G401.6 (cell line): ENCODE results near the gene CEP78.
"Not testable (repeated sequence)": the region's sequence is repeated elsewhere in the genome, so short reads cannot be mapped to it uniquely, and the experiment has no call there.

Experiments
- FAIRE-seq: peaks from 2 replicates; lab custom pipeline; 2012; peaks lifted over from hg19 to GRCh38; lab: Jason Lieb, UNC

Gene CEP78

GRCh38 chr9:78235256-78235761 is 566 bp upstream of the CEP78 start:
- no peak for FAIRE-seq

DNA sequence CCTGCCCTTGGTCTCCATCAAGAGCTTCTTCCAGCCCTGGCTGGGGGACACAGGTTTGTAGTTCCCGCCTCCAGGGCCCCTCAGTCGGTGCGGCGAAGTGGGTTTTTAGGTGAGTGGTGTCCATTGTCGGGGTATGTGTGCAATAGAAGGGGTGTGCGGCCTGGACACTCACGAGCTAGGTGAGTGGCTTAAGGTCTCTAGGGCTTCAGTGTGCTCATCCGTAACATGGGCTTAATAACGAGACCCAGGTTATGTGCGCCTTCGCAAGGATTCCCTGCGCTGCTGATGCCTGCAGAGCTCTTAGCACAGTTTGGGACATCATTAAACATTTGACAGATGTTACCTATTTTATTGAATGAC is 656 bp downstream of the CEP78 start:
- no peak for FAIRE-seq

DNA sequence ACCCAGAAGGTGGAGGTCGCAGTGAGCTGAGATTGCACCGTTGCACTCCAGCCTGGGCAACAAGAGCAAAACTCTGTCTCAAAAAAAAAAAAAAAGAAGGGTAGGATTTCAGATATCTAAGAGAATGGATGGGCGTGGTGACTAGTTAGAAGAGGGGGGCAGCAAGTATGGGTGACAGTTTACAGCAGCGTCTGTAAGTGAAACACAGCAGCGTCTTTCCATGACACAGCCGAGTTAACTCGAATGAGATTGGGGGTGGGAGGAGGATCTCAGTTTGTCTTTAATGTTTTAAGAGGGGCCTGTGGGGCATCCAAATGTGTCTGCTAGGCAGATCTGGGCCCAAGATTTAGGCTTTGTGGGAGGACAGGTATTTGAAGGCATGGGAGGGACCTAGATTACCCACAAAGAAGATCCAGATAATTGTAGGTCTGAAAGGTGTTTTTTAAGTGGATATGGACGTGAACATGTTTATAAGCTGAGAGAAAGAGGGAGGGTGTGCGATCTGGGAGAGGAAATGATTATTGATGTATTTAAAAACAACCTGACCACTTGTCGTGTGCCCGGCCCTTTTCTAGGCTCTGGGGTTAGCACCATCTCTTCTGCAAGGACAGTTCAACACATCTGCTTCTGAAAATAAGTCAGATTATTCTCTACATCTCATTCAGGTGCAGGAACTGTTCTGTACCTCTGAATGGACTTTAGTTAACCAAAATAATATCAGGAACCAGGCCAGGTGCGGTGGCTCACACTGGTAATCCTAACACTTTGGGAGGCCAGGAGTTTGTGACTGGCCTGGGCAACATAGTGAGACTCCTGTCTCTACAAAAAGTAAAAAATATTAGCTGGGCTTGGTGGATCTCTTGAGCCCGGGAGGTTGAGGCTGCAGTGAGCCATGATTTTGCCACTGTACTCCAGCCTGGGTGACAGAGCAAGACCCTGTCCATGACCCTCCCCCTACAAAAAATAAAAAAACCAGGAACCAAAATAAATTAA is 2.5 kb downstream of the CEP78 start:
- FAIRE-seq, result no peak

DNA sequence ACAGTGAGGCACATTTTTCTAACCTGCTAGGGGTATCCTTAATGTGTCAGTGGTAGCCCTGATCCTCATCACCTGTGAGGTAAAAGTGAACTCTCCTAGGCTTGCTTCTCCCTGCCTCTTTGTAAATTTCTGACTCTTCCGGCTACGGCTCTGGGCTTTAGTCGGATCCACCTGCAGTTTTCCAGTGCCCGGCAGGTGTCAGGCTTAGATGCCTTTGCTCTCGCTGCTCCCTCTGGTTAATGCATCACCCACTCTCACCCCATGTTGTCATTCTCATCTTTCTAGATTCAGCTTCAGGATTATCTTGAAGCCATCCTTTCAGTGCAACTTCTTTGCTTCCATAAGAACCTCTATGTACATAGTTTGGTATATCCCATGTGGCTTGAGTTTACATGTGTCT is 3.6 kb downstream of the CEP78 start:
- FAIRE-seq, result no peak

GRCh38 chr9:78242041-78242440 is 6.2 kb downstream of the CEP78 start:
- no peak for FAIRE-seq

DNA sequence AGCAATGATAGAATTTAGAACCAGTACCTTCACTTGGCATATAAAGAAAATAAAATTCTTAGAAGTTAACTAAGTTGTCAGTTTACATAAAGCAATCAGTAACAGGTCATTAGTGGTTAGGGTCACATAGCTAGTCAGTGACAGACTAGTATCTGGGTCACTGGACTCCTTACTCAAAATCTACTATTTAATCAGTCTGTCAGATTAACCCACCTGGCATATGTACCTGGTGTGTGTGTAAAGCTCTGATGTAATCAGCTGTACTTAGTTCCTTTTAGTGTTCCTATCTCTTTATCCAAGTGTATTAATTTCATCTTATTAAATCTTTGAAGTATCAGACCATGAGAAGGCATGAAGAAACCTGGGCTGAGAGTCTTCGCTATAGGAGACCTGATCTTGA is 7.3 kb downstream of the CEP78 start:
- FAIRE-seq, result no peak

GRCh38 chr9:78245401-78245800 is 9.5 kb downstream of the CEP78 start:
- FAIRE-seq, result peak; percentile 59

GRCh38 chr9:78248635-78249034 is 12.8 kb downstream of the CEP78 start:
- no peak for FAIRE-seq

- peak; percentile 66 for FAIRE-seq
Observed at GRCh38 chr9:78249542-78249941, 13.7 kb downstream of the CEP78 start.

DNA sequence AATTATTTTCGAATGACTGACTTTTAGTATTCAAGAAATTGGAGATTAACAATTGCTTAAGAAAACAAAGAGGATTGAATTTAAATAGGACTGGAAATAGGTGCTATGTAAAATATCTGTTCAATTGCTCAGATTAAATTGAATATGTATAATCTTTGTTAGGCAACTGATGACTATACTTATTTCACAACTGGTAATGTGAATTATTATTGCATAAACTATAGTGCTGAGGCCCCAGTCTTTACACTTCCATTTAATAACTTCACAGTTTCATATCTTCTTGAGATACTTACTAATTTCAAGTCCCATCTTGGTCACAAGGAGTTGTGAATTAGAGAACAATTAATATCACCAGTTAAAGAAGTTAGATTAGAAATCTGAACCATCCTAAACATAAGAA is 16.7 kb downstream of the CEP78 start:
- FAIRE-seq, result peak; percentile 62

DNA sequence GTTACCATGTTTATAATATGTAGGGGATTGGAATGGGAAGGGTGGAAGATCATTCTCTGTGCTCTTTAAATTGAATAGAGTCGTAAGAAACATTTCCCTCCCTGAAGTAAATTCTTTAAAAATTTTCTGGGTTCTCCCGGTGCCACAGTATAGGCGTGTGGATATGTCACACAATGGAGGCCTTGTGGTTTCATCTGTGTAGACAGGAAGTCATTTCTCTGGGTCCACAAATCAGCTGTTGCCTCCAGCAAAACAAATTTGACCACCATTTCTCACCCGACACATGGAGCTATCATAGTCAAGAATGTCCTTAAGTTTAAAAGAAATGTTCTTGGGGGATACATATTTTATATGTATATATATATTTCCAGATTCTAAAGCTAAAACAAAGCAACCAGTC is 17.4 kb downstream of the CEP78 start:
- FAIRE-seq, result no peak

DNA sequence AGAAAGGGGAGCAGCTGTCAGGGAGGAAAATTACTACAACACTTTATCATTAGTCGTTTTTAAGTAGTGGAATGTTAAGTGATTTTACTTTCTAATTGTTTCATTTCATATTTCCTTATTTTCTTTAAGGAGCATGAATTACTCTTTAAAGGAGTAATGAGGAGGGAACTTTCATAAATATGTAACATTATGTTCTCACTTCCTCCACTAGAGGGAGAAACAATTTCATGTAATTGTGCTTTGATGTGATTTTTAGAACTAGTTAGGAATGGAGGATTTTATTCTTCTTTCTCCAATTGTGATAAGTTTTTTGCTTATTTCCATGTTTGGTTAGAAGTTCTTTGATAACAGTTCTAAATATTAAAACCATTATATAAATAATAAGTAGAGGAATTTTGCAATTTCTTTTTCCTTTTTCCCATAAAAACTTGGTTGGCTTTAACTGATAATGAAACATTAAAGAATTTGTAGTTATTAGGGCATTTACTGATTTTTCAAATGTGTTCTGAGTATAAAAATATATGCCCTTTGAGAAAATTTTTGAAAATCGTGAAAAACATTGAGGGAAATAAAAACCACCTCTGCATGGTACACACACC is 25.6 kb downstream of the CEP78 start:
- peak; percentile 98 for FAIRE-seq

DNA sequence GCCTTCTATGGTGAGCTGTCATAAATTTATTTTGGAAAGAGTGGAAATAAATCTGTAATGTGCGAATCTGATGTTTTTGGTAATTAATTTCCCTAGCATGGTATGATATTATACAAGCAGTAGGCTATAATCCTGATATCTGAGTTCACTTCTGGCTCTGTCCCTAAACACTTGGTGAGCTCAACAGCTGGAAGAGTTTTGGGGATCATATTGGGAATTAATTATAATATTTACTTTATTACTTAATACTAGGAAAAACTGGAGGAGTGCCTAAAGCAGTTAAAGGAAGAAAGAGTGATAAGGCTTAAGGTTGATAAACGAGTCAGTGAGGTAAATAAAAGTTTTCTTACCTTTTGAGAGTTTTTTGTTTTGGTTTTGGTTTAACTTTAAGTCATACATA is 26.8 kb downstream of the CEP78 start:
- FAIRE-seq, result no peak

GRCh38 chr9:78267889-78268288 is 32.0 kb downstream of the CEP78 start:
- FAIRE-seq, result no peak

DNA sequence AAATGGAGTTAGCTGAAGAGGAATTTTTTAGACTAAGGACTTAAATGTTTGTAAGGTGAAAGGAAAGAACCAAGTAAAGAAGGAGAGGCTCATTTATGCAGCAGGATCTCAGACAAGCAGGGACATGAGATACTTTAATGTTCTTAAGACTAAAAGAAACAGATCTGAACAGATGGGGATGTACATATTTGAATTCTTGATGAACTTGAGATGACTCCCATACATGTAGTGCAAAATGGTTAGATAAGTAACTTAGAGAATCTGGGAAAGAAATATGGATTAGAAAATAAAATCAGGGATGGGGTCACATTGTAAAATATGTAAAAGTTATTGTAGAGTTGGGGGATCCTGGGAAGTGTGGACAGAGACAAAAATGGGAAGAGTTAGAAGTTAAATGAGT is 33.9 kb downstream of the CEP78 start:
- no peak for FAIRE-seq

DNA sequence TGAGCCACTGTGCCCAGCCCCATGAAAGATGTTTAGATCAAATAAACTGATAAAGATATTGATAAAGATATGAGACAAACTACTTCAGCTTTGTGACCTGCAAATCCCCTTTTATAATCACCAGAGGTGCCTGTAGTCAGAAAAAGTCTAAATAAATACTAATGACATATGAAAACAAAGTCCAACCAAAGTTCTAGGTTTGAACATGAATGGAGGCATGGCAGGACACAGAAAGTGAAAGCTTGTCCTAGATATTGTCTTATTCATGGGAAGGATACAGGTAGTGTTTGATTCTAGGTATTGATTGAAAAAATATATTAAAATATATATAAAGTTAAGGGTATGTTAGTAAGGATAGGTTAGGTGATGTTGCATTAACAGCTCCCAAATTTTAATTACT is 36.4 kb downstream of the CEP78 start:
- FAIRE-seq, result no peak

DNA sequence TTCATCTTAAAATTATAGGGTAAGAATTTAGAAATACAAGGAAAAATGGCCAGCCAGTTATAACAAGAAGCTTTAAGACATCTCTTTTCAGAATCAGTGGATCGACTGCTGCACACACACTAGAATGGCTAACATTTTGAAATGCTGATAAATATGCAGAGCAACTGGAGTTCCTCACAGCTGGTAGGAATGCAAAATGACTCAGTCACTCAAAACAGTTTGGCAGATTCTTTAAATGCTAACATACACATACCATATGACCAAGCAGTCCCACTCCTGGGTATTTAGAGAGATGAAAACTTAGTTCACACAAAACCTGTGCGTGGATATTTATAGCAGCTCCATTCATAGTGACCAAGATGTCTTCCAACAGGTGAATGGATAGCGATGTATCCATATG is 37.9 kb downstream of the CEP78 start:
- FAIRE-seq, result no peak

DNA sequence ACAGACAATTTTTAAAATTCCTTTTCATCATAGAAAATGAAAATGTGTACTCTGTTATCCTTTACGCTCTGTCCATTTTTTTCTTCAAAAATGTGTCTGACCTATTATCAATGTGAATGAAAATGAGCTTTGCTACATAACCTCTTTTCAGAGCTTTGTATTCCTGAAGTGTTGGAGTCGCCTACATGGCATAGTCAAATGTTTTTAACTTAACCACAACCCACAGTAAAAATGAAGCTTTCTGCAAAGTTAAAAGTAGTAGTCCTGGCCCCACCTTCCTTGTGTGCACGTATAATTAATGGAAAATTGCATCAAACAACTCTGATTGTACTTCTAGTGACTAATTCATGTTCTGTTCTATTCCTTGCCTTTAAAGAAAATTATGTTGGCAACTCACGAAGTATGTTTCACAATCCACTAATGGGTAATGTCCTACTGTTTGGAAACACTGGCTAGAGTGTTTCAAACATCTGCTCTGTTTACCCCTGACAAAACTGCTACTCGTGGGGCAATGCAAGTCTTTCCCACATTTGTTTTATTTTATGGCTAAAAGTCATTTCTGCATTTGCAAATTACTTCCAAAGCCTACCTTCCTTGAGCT is 42.4 kb downstream of the CEP78 start:
- FAIRE-seq, result no peak

DNA sequence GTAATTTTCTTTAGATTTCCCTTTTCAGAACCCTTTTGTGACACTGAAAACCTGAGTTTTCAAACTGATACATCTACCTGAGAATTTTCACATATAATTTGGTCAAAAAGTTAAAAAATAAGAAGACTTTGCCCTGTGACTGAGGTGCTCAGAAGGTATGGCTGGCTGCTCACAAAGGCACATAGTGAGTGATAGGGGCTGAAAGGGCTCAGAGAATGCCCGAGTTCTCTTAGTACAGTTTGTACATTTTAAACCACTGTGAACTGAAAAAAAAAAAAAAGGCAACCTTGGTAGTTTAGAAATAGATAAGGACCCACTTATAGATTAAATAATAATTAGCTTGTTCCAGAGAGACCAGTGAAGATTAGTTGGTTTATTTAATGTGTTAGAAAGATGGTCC is 42.9 kb downstream of the CEP78 start:
- FAIRE-seq, result no peak

GRCh38 chr9:78280982-78281668 is 45.2 kb downstream of the CEP78 start:
- no peak for FAIRE-seq

DNA sequence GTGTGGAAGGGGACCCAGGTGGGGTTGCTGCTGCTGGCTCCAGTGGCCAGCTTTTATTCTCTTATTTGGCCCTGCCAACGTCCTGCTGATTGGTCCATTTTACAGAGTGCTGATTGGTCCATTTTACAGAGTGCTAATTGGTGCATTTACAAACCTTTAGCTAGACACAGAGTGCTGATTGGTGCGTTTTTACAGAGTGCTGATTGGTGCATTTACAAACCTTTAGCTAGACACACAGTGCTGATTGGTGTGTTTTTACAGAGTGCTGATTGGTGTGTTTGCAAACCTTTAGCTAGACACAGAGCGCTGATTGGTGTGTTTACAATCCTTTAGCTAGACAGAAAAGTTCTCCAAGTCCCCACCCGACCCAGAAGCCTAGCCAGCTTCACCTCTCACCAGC is 48.3 kb downstream of the CEP78 start:
- FAIRE-seq, result not testable (repeated sequence)

GRCh38 chr9:78286125-78286524 is 50.2 kb downstream of the CEP78 start:
- FAIRE-seq, result no peak

DNA sequence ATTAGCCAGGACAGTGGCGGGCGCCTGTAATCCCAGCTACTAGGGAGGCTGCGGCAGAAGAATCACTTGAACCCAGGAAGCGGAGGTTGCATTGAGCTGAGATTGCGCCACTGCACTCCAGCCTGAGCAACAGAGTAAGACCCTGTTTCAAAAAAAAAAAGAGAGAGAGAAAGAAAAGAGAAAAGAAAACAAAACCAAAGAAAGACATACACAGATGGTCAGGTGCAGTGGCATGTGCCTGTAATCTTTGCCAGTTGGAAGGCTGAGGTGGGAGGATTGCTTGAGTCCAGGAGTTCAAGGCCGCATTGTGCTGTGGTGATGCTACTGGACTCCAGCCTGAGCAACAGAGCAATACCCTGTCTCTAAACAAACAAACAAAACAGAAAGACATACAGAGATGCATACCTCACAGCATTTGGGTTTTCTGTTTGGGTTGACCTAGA is 51.1 kb downstream of the CEP78 start:
- no peak for FAIRE-seq
